IMR-90 (cell line): ENCODE data around the gene EGLN1. TPM values are rescaled to one million over a fixed set of nuclear protein-coding genes. Genes with fewer than 3 reads are reported as not detected.

ENCODE experiments used
- ATAC-seq: fragments of 200-7000 bp; cut with Tn5 transposase; 2 replicates; pipeline ENCODE4 v1.9.1; 2020; ENCODE audit warnings: low read depth, mild to moderate bottlenecking, moderate library complexity
- BruUV-seq: library from RNA; stranded (reverse); fragments of 400-500 nt; replicated peaks from 2 replicates; lab custom pipeline; 2021; lab: Mats Ljungman, UMichigan
- CTCF ChIA-PET: fragments of 300-600 bp; formaldehyde crosslinking; extraction: SDS; loops from one replicate; lab custom pipeline; 2021; ENCODE audit warnings: antibody characterized with exemption; lab: Yijun Ruan, JAX
- POLR2A ChIA-PET: fragments of 300-600 bp; sonication (Branson Sonifier 250); formaldehyde crosslinking; loops from one replicate; lab custom pipeline; 2022; ENCODE audit warnings: antibody characterized with exemption; ENCODE audit not compliant: unreplicated experiment; lab: Charles Lee
- DNase-seq: peaks from one replicate; pipeline ENCODE4 v3.0.0; 2013
- H2AFZ ChIP-seq: replicated peaks from 2 replicates; pipeline ENCODE3; 2013; ENCODE audit warnings: low read length, mild to moderate bottlenecking; ENCODE audit not compliant: poor library complexity
- H2AK5ac ChIP-seq: 2 replicates; pipeline ENCODE4 v1.6.1; 2013; ENCODE audit warnings: low read depth, low read length, inconsistent platforms
- H2AK9ac ChIP-seq: replicated peaks from 2 replicates; pipeline ENCODE3; 2013; ENCODE audit warnings: mild to moderate bottlenecking, low read depth, low read length, moderate library complexity; ENCODE audit not compliant: poor library complexity
- H2BK120ac ChIP-seq: 2 replicates; pipeline ENCODE4 v1.6.1; 2013; ENCODE audit warnings: low read depth, low read length, inconsistent platforms
- H2BK15ac ChIP-seq: 3 replicates; pipeline ENCODE4 v1.6.1; 2013; ENCODE audit warnings: low read depth, low read length, inconsistent platforms
- H2BK20ac ChIP-seq: 2 replicates; pipeline ENCODE4 v1.6.1; 2013; ENCODE audit warnings: low read depth, mild to moderate bottlenecking, inconsistent platforms, low read length, moderate library complexity
- H2BK5ac ChIP-seq: 2 replicates; pipeline ENCODE4 v1.6.1; 2013; ENCODE audit warnings: mild to moderate bottlenecking, low read depth, low read length, inconsistent platforms; ENCODE audit not compliant: poor library complexity, severe bottlenecking
- H3K14ac ChIP-seq: replicated peaks from 2 replicates; pipeline ENCODE4 v1.6.1; 2013; ENCODE audit warnings: low read depth, low read length, inconsistent platforms
- H3K18ac ChIP-seq: 2 replicates; pipeline ENCODE4 v1.6.1; 2013; ENCODE audit warnings: low read depth, low read length, control low read depth
- H3K23ac ChIP-seq: 2 replicates; pipeline ENCODE4 v1.6.1; 2013; ENCODE audit warnings: low read depth, low read length, inconsistent platforms
- H3K27ac ChIP-seq: 2 replicates; pipeline ENCODE4 v1.5.1; 2013; ENCODE audit warnings: mild to moderate bottlenecking, control low read depth, low read length; ENCODE audit not compliant: insufficient read depth
- H3K27me3 ChIP-seq: 2 replicates; pipeline ENCODE4 v1.6.1; 2013; ENCODE audit warnings: low read length; ENCODE audit not compliant: control insufficient read depth, insufficient read depth
- H3K36me3 ChIP-seq: 2 replicates; pipeline ENCODE4 v1.6.1; 2013; ENCODE audit warnings: low read length, mixed read lengths; ENCODE audit not compliant: control insufficient read depth, insufficient read depth
- H3K4ac ChIP-seq: 2 replicates; pipeline ENCODE4 v1.6.1; 2013; ENCODE audit warnings: low read depth, low read length, inconsistent platforms
- H3K4me1 ChIP-seq: 2 replicates; pipeline ENCODE4 v1.6.1; 2013; ENCODE audit warnings: low read length, mixed read lengths; ENCODE audit not compliant: control insufficient read depth, insufficient read depth
- H3K4me2 ChIP-seq: 2 replicates; pipeline ENCODE4 v1.6.1; 2013; ENCODE audit warnings: low read depth, mild to moderate bottlenecking, control low read depth, low read length, moderate library complexity
- H3K4me3 ChIP-seq: 2 replicates; pipeline ENCODE4 v1.5.1; 2013; ENCODE audit warnings: low read depth, mild to moderate bottlenecking, control low read depth, low read length, moderate library complexity; ENCODE audit not compliant: insufficient read depth
- H3K56ac ChIP-seq: 2 replicates; pipeline ENCODE4 v1.6.1; 2013; ENCODE audit warnings: low read length, inconsistent platforms; ENCODE audit not compliant: insufficient read depth; ENCODE audit errors: extremely low read depth
- H3K79me1 ChIP-seq, 2 experiments: 2 replicates each; pipeline ENCODE4 v1.6.1; 2013; ENCODE audit warnings: low read length in 2 of 2, inconsistent platforms in 1 of 2, low read depth in 1 of 2
- H3K9ac ChIP-seq: 2 replicates; pipeline ENCODE4 v1.6.1; 2013; ENCODE audit warnings: low read depth, low read length, control low read depth
- H3K9me1 ChIP-seq: 2 replicates; pipeline ENCODE4 v1.6.1; 2013; ENCODE audit warnings: low read length, inconsistent platforms; ENCODE audit not compliant: insufficient read depth
- H3K9me3 ChIP-seq: 2 replicates; pipeline ENCODE4 v1.6.1; 2013; ENCODE audit warnings: low read length; ENCODE audit not compliant: control insufficient read depth, insufficient read depth
- H4K20me1 ChIP-seq: 2 replicates; pipeline ENCODE4 v1.6.1; 2013; ENCODE audit warnings: low read length, inconsistent platforms; ENCODE audit not compliant: insufficient read depth
- H4K5ac ChIP-seq: 2 replicates; pipeline ENCODE4 v1.6.1; 2013; ENCODE audit warnings: mild to moderate bottlenecking, low read depth, low read length, control low read depth
- H4K8ac ChIP-seq, 2 experiments: 2 replicates each; pipeline ENCODE4 v1.6.1; 2013; ENCODE audit warnings: low read depth in 2 of 2, low read length in 2 of 2, control low read depth in 1 of 2, inconsistent platforms in 1 of 2
- H4K91ac ChIP-seq: 2 replicates; pipeline ENCODE4 v1.6.1; 2013; ENCODE audit warnings: low read depth, low read length, inconsistent platforms; ENCODE audit not compliant: insufficient read depth
- BHLHE40 ChIP-seq: fragments of 150-350 bp; IDR thresholded peaks from 2 replicates; pipeline ENCODE4 v1.6.1; 2016; ENCODE audit warnings: mild to moderate bottlenecking, low read depth, low read length
- CEBPB ChIP-seq: IDR thresholded peaks from 2 replicates; pipeline ENCODE4 v1.6.1; 2012; ENCODE audit warnings: low read depth, low read length, improper control_type of control experiment
- CHD1 ChIP-seq: IDR thresholded peaks from 2 replicates; pipeline ENCODE4 v1.6.1; 2012; ENCODE audit warnings: low read depth, low read length, improper control_type of control experiment
- CTCF ChIP-seq: conservative IDR thresholded peaks from 2 replicates; pipeline ENCODE4 v1.5.1; 2012; ENCODE audit warnings: mild to moderate bottlenecking, low read depth, low read length, improper control_type of control experiment
- ELK1 ChIP-seq: fragments of 150-350 bp; IDR thresholded peaks from 2 replicates; pipeline ENCODE4 v1.6.1; 2016; ENCODE audit warnings: low read depth, mild to moderate bottlenecking, low read length, moderate library complexity, borderline replicate concordance
- FOS ChIP-seq: fragments of 150-350 bp; IDR thresholded peaks from 2 replicates; pipeline ENCODE4 v1.6.1; 2016; ENCODE audit warnings: low read depth, low read length
- MAFK ChIP-seq: IDR thresholded peaks from 2 replicates; pipeline ENCODE4 v1.6.1; 2012; ENCODE audit warnings: low read depth, low read length, improper control_type of control experiment
- MAZ ChIP-seq: IDR thresholded peaks from 2 replicates; pipeline ENCODE4 v1.6.1; 2012; ENCODE audit warnings: low read depth, mild to moderate bottlenecking, low read length, improper control_type of control experiment, moderate library complexity, borderline replicate concordance
- MXI1 ChIP-seq: IDR thresholded peaks from 2 replicates; pipeline ENCODE4 v1.6.1; 2012; ENCODE audit warnings: low read depth, mild to moderate bottlenecking, low read length, moderate library complexity, borderline replicate concordance
- NFE2L2 ChIP-seq: fragments of 150-350 bp; IDR thresholded peaks from 2 replicates; pipeline ENCODE4 v1.6.1; 2016; ENCODE audit warnings: low read depth, mild to moderate bottlenecking, low read length
- POLR2A ChIP-seq: IDR thresholded peaks from 2 replicates; pipeline ENCODE4 v1.6.1; 2012; ENCODE audit warnings: mild to moderate bottlenecking, low read depth, low read length
- RAD21 ChIP-seq: IDR thresholded peaks from 2 replicates; pipeline ENCODE4 v1.6.1; 2012; ENCODE audit warnings: low read length, improper control_type of control experiment
- RCOR1 ChIP-seq: IDR thresholded peaks from 2 replicates; pipeline ENCODE4 v1.6.1; 2012; ENCODE audit warnings: mild to moderate bottlenecking, low read length, improper control_type of control experiment; ENCODE audit not compliant: insufficient replicate concordance
- SMC3 ChIP-seq: fragments of 150-350 bp; IDR thresholded peaks from 2 replicates; pipeline ENCODE4 v1.6.1; 2016; ENCODE audit warnings: low read depth, mild to moderate bottlenecking, antibody characterized with exemption, low read length, moderate library complexity
- USF2 ChIP-seq: fragments of 150-350 bp; IDR thresholded peaks from 2 replicates; pipeline ENCODE4 v1.6.1; 2017; ENCODE audit warnings: mild to moderate bottlenecking, antibody characterized with exemption, low read length, low read depth
- WGBS, 2 experiments: methylation state at CpG; one replicate each; pipeline versions ENCODE4 v1.1.5 to v1.1.7; 2013; ENCODE audit warnings: missing lambda C conversion rate in 2 of 2; ENCODE audit not compliant: insufficient read length in 1 of 2; ENCODE audit errors: extremely low coverage in 2 of 2; 5-methylcytosine and 5-hydroxymethylcytosine counted together
- dilution Hi-C: fragments of 300-500 bp; cut with HindIII; formaldehyde crosslinking; loops from one replicate; pipeline ENCODE4 v1.14.3; 2018; ENCODE audit warnings: low sequenced_read_pairs; ENCODE audit not compliant: unreplicated experiment
- in situ Hi-C: fragments of 300-500 bp; cut with MboI; formaldehyde crosslinking; loops from 3 replicates; pipeline ENCODE4 v1.14.3; 2019; ENCODE audit warnings: low sequenced_read_pairs, inconsistent platforms, mixed read lengths
- intact Hi-C: fragments of 100-400 bp; cut with micrococcal nuclease; formaldehyde crosslinking; loops from 2 replicates; pipeline ENCODE4 v1.10.0; 2022
- polyA plus RNA-seq, 3 experiments: library from polyadenylated mRNA; depleted of rRNA; stranded (reverse); fragments of >200 nt; gene quantifications; 2 replicates each; pipeline ENCODE4 v1.2.3, GENCODE V29; 2012; ENCODE audit warnings: low replicate concordance in 1 of 3
- total RNA-seq: library from RNA; depleted of rRNA; stranded (reverse); fragments of >200 nt; gene quantifications from 2 replicates; pipeline ENCODE4 v1.2.3, GENCODE V29; 2012

EGLN1 gene
- total and polyA plus RNA-seq, 2 of the 4 experiments (the other 2 are of a cell fraction), result 25.7 to 26.9 TPM

GRCh38 chr1:231416901-231417300 is 5.2 kb downstream of the EGLN1 start:
- Histone ChIP-seq H4K20me1 (peaks cover 85% of the 10 kb centered on the region), H3K4me1 (peaks cover 7% of the 10 kb centered on the region), H2BK15ac (no peak overlapping the region), H3K56ac (no peak overlapping the region), H3K27ac (no peak overlapping the region), H2BK20ac (no peak overlapping the region), H3K27me3 (no peaks in the 10 kb centered on the region), H4K5ac (no peak overlapping the region), H3K4ac (no peak overlapping the region), H2BK120ac (no peak overlapping the region), H4K91ac (no peak overlapping the region), H3K4me2 (peak overlapping the region; percentile 76), H3K18ac (no peak overlapping the region), H3K9ac (no peak overlapping the region), H2AFZ (no peak overlapping the region), H2AK9ac (no peak overlapping the region), H2AK5ac (no peak overlapping the region), H3K9me1 (peaks cover 9% of the 10 kb centered on the region), H3K36me3 (peaks cover 2% of the 10 kb centered on the region; the same call in 1 of the 2 replicates), H3K14ac (no peak overlapping the region), H2BK5ac (no peak overlapping the region), H3K9me3 (no peaks in the 10 kb centered on the region), H4K8ac (no peak overlapping the region), H3K23ac (no peak overlapping the region), H3K79me1 (peaks cover 0 to 72% of the 10 kb centered on the region in 2 experiments; a peak in 2 of 4 replicates), H3K4me3 (no peak overlapping the region)
- ChIA-PET CTCF (interaction anchor here (1.0 kb wide), 1 partner anchor 82 kb away, joined by 3 read pairs; no protein-coding TSS in a partner anchor), POLR2A (interaction anchor here (0.6 kb wide), 1 partner anchor 21 kb away, joined by 3 read pairs; no protein-coding TSS in a partner anchor)
- dilution Hi-C loops, result no loop called here
- no CpG with 5 or more reads among the region's 1 CpG for WGBS, 2 experiments
- in situ Hi-C loops, result no loop called here
- TF ChIP-seq USF2 (no peak), CEBPB (no peak), FOS (no peak), RAD21 (no peak), BHLHE40 (no peak), MXI1 (no peak), MAFK (no peak), CHD1 (no peak), CTCF (no peak), RCOR1 (no peak), ELK1 (no peak), POLR2A (no peak), MAZ (no peak), NFE2L2 (no peak), SMC3 (no peak)
- DNase-seq (no peak), ATAC-seq (no peak)
- intact Hi-C loops, result loop anchor here (5.0 kb wide), 1 partner anchor 185 kb away; no protein-coding TSS in a partner anchor
- no TSS peak for BruUV-seq
